Esophagus muscularis mucosa (tissue), 4 donors: ENCODE results near the gene RNASET2. TPM values are rescaled to one million over a fixed set of nuclear protein-coding genes. Genes with fewer than 3 reads are reported as not detected.
"Not testable (repeated sequence)": the region's sequence is repeated elsewhere in the genome, so short reads cannot be mapped to it uniquely, and the experiment has no call there.

Experiments
- DNase-seq: peaks from one replicate; pipeline ENCODE4 v3.0.0-alpha.2; 2017; ENCODE audit errors: extremely low spot score
- H3K27ac ChIP-seq, 4 donors: fragments of 200-600 bp; sonication (generic); replicated peaks in 1 of 4; 1 replicate in 3 of 4; 2 replicates in 1 of 4; pipeline ENCODE4 v1.5.1; 2016 to 2019; ENCODE audit warnings: mild to moderate bottlenecking in 1 of 4
- H3K27me3 ChIP-seq, 4 donors: fragments of 200-600 bp; sonication (generic); one replicate each; pipeline versions ENCODE4 v1.5.1 to v1.6.0; 2016 to 2019
- H3K36me3 ChIP-seq, 4 donors: fragments of 200-600 bp; sonication (generic); one replicate each; pipeline ENCODE4 v1.5.1; 2016 to 2019
- H3K4me1 ChIP-seq, 4 donors: fragments of 200-600 bp; sonication (generic); one replicate each; pipeline ENCODE4 v1.5.1; 2016 to 2019
- H3K4me3 ChIP-seq, 4 donors: fragments of 200-600 bp; sonication (generic); 1 replicate in 2 of 4; 2 replicates in 2 of 4; pipeline ENCODE4 v1.5.1; 2016 to 2019; ENCODE audit warnings: mild to moderate bottlenecking in 4 of 4, moderate library complexity in 1 of 4
- H3K9me3 ChIP-seq, 4 donors: fragments of 200-600 bp; sonication (generic); 1 replicate in 3 of 4; 2 replicates in 1 of 4; pipeline ENCODE4 v1.5.1; 2016 to 2019
- CTCF ChIP-seq, 3 experiments: fragments of 200-600 bp in 2 of 3; fragments of 450-650 bp in 1 of 3; sonication (generic) in 2 of 3; IDR thresholded peaks; one replicate each; pipeline ENCODE4 v1.5.1; 2017 to 2019; ENCODE audit warnings: antibody characterized with exemption in 3 of 3, mild to moderate bottlenecking in 2 of 3, moderate library complexity in 1 of 3
- EP300 ChIP-seq: sonication (generic); formaldehyde crosslinking; IDR thresholded peaks from one replicate; pipeline ENCODE4 v1.6.1; 2017; ENCODE audit warnings: antibody characterized with exemption
- POLR2A ChIP-seq: fragments of 450-650 bp; IDR thresholded peaks from one replicate; pipeline ENCODE4 v1.6.1; 2017; ENCODE audit warnings: antibody characterized with exemption, moderate library complexity, mild to moderate bottlenecking, low read depth
- POLR2AphosphoS5 ChIP-seq, 2 donors: sonication (generic); formaldehyde crosslinking; IDR thresholded peaks; one replicate each; pipeline ENCODE4 v1.6.1; 2017; ENCODE audit warnings: antibody characterized with exemption in 2 of 2
- WGBS: methylation state at CpG from one replicate; pipeline ENCODE4 v1.1.5; 2018; 5-methylcytosine and 5-hydroxymethylcytosine counted together
- intact Hi-C: fragments of 100-400 bp; cut with DNase I; formaldehyde crosslinking; loops from one replicate; pipeline ENCODE4 v1.15.1; 2023
- small RNA-seq, 3 donors: library from RNA; depleted of rRNA; stranded (forward); fragments of <200 nt; gene quantifications; one replicate each; pipeline ENCODE3, GENCODE V24; 2016
- total RNA-seq, 4 donors: library from RNA; depleted of rRNA; stranded (reverse); fragments of >200 nt; gene quantifications; one replicate each; pipeline versions ENCODE4 v1.1.0 to v1.2.1, GENCODE V29; 2016

RNASET2 gene
- total RNA-seq, 4 donors from 2014 or later = 24.1 to 54.5 (median 30.4) TPM

- intact Hi-C loops = not testable (repeated sequence)
Observed at GRCh38 chr6:166884958-166885357, 71.4 kb downstream of the RNASET2 start.

GRCh38 chr6:166879594-166879993 lies 76.8 kb downstream of the RNASET2 start:
- H3K9me3 ChIP-seq = peaks cover 0 to 3% (median 0%) of the 10 kb centered on the region in 4 donors
- no peaks in the 10 kb centered on the region for H3K27me3 ChIP-seq
- DNase-seq = no peak
- H3K27ac ChIP-seq = no peak overlapping the region
- no peak overlapping the region for H3K4me3 ChIP-seq
- H3K36me3 ChIP-seq = no peaks in the 10 kb centered on the region
- no peak for TF ChIP-seq CTCF (IDR thresholded peaks at IDR 0.05)
- TF ChIP-seq EP300 = no peak
- no peak for TF ChIP-seq POLR2AphosphoS5 (IDR thresholded peaks at IDR 0.05)
- TF ChIP-seq POLR2A = no peak
- intact Hi-C loops = no loop called here
- H3K4me1 ChIP-seq = no peaks in the 10 kb centered on the region
- 100% methylated on average over 1 of the region's 1 CpG for WGBS

More at GRCh38 chr6:166884958-166885357, 71.4 kb downstream of the RNASET2 start:
- H3K9me3 ChIP-seq, H3K27ac ChIP-seq, H3K36me3 ChIP-seq, H3K4me3 ChIP-seq, H3K4me1 ChIP-seq, H3K27me3 ChIP-seq: not testable (repeated sequence)
- peak; percentile 31 for DNase-seq
- whole genome bisulfite sequencing = 66% methylated on average over 11 of the region's 11 CpGs

Small RNAs within 50 kb of the gene (small RNA-seq; reads per million reads assigned to genes)
- gene MIR3939 = 0 reads per million in 3 donors

Other genes starting within 250 kb of the RNASET2 start
- 10 to 100 TPM in 1 of 4 donors, 1 to 10 TPM in 3; 6.6 to 18.0 (median 8.3) TPM for gene CEP43, start 42.8 kb upstream of the RNASET2 start, total RNA-seq
- not detected for gene CCR6, start 166.5 kb upstream of the RNASET2 start, total RNA-seq
- not detected for gene GPR31, start 201.4 kb upstream of the RNASET2 start, total RNA-seq